ENCODE measurements around the gene SNX25.

GRCh38 chr4:185215261-185215660 lies 5.9 kb downstream of the SNX25 start:
- TF ChIP-seq POLR2A (IDR thresholded peaks at IDR 0.05) (no peak), POLR2AphosphoS5 (IDR thresholded peaks at IDR 0.05) (no peak)
